ENCODE data around the gene LY6G6F.

DNA sequence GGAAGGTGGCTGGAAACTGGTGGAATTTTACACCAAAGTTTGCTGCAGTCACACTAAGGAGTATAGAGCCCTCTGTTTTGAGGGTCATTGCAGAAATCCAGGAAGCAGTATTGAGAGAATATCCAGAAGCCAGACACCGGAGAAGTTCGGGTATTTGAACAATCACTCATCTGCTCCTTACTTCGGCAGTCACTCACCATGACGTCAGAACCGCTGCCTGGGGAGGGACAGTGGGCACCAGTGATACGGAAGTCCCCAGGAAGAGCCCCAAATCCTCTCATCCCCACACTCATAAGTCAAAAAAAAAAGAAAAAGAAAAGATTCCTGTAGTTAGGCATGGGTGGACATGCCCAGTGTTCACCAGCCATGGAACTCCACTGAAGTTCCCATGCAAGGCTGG lies 29.8 kb upstream of the LY6G6F start:
- TF ChIP-seq CTCF (IDR thresholded peaks at IDR 0.05; ENCODE audit: insufficient read depth, low read length, poor library complexity, severe bottlenecking) (no peak), EZH2phosphoT487 (conservative IDR thresholded peaks at IDR 0.05; ENCODE audit: low read length) (no peak)
